GM12874 (cell line): ENCODE data around the gene SNED1.

ENCODE experiments used
- CTCF ChIP-seq: IDR thresholded peaks from 2 replicates; pipeline ENCODE4 v1.5.1; 2011; ENCODE audit warnings: low read depth, mild to moderate bottlenecking, control low read depth, low read length, moderate library complexity; ENCODE audit not compliant: insufficient read depth

Gene SNED1

GRCh38 chr2:240983996-240984498 lies 14.4 kb upstream of the SNED1 start:
- no peak for TF ChIP-seq CTCF

GRCh38 chr2:240985881-240986786 lies 12.3 kb upstream of the SNED1 start:
- TF ChIP-seq CTCF, result no peak

- TF ChIP-seq CTCF, result no peak
Measured at GRCh38 chr2:240986787-240987411, 11.5 kb upstream of the SNED1 start.

GRCh38 chr2:240987588-240987987 lies 10.8 kb upstream of the SNED1 start:
- no peak for TF ChIP-seq CTCF

GRCh38 chr2:240988146-240988545 lies 10.3 kb upstream of the SNED1 start:
- no peak for TF ChIP-seq CTCF

GRCh38 chr2:240988571-240989271 lies 9.7 kb upstream of the SNED1 start:
- no peak for TF ChIP-seq CTCF
